PC-9 (cell line): ENCODE results near the gene NSUN7.

Experiments used
- CTCF ChIP-seq: fragments of 200-600 bp; sonication (generic); conservative IDR thresholded peaks from 2 replicates; pipeline ENCODE4 v1.6.1; 2017; ENCODE audit warnings: mixed run types, antibody characterized with exemption, mild to moderate bottlenecking, moderate library complexity
- EZH2 ChIP-seq: fragments of 200-600 bp; sonication (generic); IDR thresholded peaks from 2 replicates; pipeline ENCODE4 v1.8.0; 2017; ENCODE audit warnings: antibody characterized with exemption, low read depth

DNA sequence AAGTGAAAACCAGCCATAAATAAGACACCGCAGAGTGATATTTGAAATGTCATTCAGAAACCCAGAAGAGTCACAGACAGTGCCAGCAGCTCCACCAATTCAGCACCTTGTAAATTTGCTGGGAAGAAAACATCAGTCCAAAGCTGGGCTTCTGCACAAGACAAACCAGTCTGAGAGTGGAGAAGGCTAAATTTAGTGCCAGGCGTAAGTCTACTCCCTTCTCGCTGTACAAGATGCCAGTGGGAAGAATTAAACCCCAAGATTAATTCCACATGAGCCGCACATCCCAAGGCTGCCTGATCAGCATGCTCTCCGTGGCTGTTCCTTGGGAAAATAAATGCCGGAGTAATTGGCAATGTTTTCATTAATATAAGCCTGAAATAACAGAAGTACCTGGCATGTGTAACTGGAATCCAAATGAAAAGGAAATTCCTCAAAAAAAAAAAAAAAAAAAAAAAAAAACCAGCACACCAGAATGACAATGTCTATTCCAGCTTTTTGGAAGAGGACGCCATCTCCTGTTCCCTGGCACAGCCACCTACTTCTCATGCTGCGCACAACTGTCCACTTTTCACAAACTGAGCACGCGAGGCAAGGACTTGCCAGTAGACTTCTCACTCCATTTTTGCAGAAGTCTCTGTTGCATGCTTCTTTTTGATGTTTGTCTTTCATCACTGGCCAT, 95.5 kb downstream of the NSUN7 start:
- no peak for TF ChIP-seq CTCF
- TF ChIP-seq EZH2 = no peak
